SJCRH30 (cell line): ENCODE data around the gene NPHP3. TPM values are rescaled to one million over a fixed set of nuclear protein-coding genes. Genes with fewer than 3 reads are reported as not detected.
"Not testable (repeated sequence)": the region's sequence is repeated elsewhere in the genome, so short reads cannot be mapped to it uniquely, and the experiment has no call there.

Experiments
- DNase-seq, 2 experiments: peaks; one replicate each; pipeline ENCODE4 v3.0.0-alpha.2; 2015 to 2020
- H3K27ac ChIP-seq: fragments of 250-450 bp; sonication (Bioruptor Pico); 2 replicates; pipeline ENCODE4 v1.5.1; 2020; ENCODE audit warnings: mild to moderate bottlenecking, moderate library complexity
- H3K27me3 ChIP-seq: fragments of 250-450 bp; sonication (Bioruptor Pico); 2 replicates; pipeline ENCODE4 v1.5.1; 2020; ENCODE audit warnings: mild to moderate bottlenecking, moderate library complexity
- H3K36me3 ChIP-seq: fragments of 250-450 bp; sonication (Bioruptor Pico); 2 replicates; pipeline ENCODE4 v1.5.1; 2020; ENCODE audit warnings: mild to moderate bottlenecking, moderate library complexity
- H3K4me1 ChIP-seq: fragments of 250-450 bp; sonication (Bioruptor Pico); 2 replicates; pipeline ENCODE4 v1.5.1; 2020; ENCODE audit warnings: mild to moderate bottlenecking, moderate library complexity
- H3K4me3 ChIP-seq: fragments of 250-450 bp; sonication (Bioruptor Pico); 2 replicates; pipeline ENCODE4 v1.5.1; 2020; ENCODE audit warnings: mild to moderate bottlenecking, moderate library complexity
- H3K9me3 ChIP-seq: fragments of 250-450 bp; sonication (Bioruptor Pico); replicated peaks from 2 replicates; pipeline ENCODE4 v1.5.1; 2020; ENCODE audit warnings: mild to moderate bottlenecking, moderate library complexity
- total RNA-seq: library from RNA; depleted of rRNA; stranded (reverse); fragments of >200 nt; shearing (Covaris generic); gene quantifications from 2 replicates; pipeline ENCODE4 v1.2.3, GENCODE V29; 2014; rRNA removed

NPHP3 gene, protein sequence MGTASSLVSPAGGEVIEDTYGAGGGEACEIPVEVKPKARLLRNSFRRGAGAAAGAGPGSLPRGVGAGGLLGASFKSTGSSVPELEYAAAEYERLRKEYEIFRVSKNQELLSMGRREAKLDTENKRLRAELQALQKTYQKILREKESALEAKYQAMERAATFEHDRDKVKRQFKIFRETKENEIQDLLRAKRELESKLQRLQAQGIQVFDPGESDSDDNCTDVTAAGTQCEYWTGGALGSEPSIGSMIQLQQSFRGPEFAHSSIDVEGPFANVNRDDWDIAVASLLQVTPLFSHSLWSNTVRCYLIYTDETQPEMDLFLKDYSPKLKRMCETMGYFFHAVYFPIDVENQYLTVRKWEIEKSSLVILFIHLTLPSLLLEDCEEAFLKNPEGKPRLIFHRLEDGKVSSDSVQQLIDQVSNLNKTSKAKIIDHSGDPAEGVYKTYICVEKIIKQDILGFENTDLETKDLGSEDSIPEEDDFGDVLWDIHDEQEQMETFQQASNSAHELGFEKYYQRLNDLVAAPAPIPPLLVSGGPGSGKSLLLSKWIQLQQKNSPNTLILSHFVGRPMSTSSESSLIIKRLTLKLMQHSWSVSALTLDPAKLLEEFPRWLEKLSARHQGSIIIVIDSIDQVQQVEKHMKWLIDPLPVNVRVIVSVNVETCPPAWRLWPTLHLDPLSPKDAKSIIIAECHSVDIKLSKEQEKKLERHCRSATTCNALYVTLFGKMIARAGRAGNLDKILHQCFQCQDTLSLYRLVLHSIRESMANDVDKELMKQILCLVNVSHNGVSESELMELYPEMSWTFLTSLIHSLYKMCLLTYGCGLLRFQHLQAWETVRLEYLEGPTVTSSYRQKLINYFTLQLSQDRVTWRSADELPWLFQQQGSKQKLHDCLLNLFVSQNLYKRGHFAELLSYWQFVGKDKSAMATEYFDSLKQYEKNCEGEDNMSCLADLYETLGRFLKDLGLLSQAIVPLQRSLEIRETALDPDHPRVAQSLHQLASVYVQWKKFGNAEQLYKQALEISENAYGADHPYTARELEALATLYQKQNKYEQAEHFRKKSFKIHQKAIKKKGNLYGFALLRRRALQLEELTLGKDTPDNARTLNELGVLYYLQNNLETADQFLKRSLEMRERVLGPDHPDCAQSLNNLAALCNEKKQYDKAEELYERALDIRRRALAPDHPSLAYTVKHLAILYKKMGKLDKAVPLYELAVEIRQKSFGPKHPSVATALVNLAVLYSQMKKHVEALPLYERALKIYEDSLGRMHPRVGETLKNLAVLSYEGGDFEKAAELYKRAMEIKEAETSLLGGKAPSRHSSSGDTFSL (N-terminal part only)
- total RNA-seq, result 18.9 and 28.5 TPM in 2 replicates

DNA sequence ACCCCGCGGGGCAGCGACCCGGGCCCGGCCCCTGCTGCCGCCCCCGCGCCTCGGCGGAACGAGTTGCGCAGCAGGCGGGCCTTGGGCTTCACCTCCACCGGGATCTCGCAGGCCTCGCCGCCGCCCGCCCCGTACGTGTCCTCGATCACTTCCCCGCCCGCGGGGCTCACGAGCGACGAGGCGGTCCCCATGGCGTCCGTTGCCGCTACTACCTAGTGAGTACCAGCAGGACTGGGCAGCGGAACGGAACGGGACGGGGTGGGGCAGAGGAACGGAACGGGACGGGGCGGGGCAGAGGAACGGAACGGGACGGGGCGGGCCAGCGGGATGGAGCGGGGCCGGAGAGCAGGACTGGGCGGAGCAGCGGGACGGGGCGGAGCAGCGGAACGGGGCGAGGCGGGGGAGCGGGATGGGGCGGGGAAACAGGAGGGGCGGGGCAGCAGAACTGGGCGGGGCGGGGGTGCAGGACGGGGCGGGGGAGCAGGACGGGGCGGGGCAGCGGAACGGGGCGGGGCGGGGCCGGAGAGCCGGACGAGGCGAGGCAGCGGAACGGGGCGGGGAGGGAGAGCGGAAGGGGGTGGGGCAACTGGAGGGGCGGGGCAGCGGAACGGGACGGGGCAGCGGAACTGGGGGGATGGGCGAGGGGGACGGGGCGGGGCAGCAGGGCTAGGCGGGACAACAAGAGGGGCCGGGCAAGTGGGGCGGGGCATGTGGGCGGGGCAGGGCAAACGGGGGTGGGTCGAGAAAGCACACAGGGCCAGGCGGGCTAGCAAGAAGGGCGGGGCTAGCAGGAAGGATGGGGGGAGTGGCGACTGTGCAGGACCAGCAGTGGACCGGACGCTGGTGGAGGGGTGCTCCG, at the start of gene NPHP3:
NPHP3 (minus strand) TSS at position 245 of the 859 bp plus-strand sequence; CDS start at position 191, 54 bp downstream.
- Histone ChIP-seq H3K4me1 (peaks cover 14% of the 10 kb centered on the region), H3K27ac (peak within 1 kb of the TSS; percentile 74), H3K36me3 (peaks cover 8% of the 10 kb centered on the region; the same call in 1 of the 2 replicates), H3K27me3 (no peaks in the 10 kb centered on the region), H3K4me3 (peak within 1 kb of the TSS; percentile 95), H3K9me3 (no peaks in the 10 kb centered on the region)
- DNase-seq, result peak; percentile 97 to 99

DNA sequence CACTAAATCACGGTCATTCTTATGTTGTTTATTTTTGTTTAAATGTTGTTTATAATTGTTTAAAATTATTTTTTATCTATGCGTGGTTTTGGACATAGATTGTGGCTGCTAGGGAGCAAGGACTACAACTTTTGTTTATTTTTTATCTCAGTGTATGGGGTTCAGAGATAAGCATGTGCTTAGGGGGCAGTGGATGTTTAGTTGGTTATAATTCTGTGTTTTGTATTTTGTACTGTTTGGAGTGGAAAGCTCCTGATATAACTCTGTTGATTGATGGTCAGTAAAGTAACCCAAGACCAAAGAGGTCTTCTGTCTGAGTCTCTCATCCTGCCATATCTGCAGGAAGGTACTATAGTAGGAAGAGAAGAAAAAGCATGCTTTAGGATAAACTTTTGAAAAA, 36.5 kb upstream of the NPHP3 start:
- DNase-seq, result no peak
- Histone ChIP-seq H3K9me3 (no peaks in the 10 kb centered on the region), H3K4me3 (no peak overlapping the region), H3K27me3 (no peaks in the 10 kb centered on the region), H3K4me1 (peaks cover 12% of the 10 kb centered on the region; the same call in 1 of the 2 replicates), H3K36me3 (no peaks in the 10 kb centered on the region), H3K27ac (no peak overlapping the region)

DNA sequence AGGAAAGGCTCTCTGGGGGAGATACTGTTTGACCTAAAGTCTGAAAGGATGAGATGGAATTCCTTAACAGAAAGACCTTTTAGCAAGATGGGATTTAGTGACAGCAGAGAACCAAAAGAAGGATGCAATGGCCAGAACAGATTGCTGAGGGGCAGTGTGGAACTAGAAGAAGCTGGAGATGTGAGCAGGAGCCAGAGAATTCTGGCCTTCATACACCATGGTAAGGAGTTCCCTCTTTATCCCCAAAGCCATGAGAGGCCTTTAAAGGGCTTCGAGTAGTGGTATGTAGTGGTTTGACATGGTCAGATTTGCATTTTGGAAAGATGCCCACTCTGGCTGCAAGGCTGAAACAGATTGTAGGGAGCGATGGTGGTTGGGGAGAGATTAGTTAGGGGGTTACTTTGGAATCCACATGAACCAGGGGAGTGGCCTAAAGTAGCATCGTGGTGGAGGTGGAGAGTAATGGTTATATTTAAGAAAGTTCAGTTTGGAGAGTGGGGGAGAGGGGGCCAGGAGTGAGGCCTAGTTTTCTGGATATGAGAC, 34.0 kb upstream of the NPHP3 start:
- H3K4me3 ChIP-seq, result no peak overlapping the region
- peak; percentile 69 to 79 for DNase-seq
- H3K4me1 ChIP-seq, result peaks cover 12% of the 10 kb centered on the region; the same call in 1 of the 2 replicates
- no peaks in the 10 kb centered on the region for H3K27me3 ChIP-seq
- no peaks in the 10 kb centered on the region for H3K36me3 ChIP-seq
- H3K9me3 ChIP-seq, result no peaks in the 10 kb centered on the region
- H3K27ac ChIP-seq, result no peak overlapping the region

DNA sequence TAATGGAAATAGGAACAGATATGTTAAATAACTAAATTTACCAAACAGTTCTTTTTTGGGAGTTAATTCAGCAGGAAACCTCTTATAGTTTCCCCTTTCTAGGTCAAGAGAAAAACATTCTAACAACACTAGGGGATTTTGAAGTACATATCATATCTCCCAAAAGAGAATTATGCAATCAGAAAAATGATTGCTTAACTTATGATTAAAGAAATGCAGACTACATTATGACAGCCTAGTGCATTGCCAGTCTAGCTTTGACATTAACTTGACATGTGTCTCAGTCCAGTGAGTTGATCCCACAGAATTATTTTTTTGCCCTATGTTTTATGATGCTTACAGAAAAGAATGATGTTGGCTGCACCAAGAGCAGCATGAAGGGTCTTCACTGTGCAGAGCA, 31.7 kb upstream of the NPHP3 start:
- H3K27ac ChIP-seq, result no peak overlapping the region
- no peak for DNase-seq
- no peaks in the 10 kb centered on the region for H3K27me3 ChIP-seq
- peaks cover 14% of the 10 kb centered on the region; the same call in 1 of the 2 replicates for H3K4me1 ChIP-seq
- no peaks in the 10 kb centered on the region for H3K36me3 ChIP-seq
- H3K4me3 ChIP-seq, result no peak overlapping the region
- no peaks in the 10 kb centered on the region for H3K9me3 ChIP-seq

DNA sequence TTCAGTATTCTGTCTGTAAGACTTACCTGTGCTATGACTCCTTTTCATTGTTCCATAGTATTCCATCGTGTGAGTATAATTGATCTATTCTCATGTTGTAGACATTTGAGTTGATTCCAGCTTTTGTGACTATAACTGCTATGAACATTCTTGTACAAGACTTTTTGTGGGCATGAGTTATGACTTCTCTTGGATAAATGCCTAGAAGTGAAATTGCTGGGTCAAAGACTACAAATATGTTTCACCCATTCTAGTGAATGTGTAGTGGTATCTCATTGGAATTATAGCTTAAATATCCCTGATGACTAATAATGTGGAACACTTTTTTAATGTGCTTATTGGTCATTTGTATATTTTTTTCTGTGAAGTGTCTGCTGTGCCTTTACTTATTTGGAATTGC, 27.6 kb upstream of the NPHP3 start:
- Histone ChIP-seq H3K36me3 (no peaks in the 10 kb centered on the region), H3K27ac (no peak overlapping the region), H3K9me3 (no peaks in the 10 kb centered on the region), H3K4me3 (no peak overlapping the region), H3K27me3 (no peaks in the 10 kb centered on the region), H3K4me1 (peaks cover 3% of the 10 kb centered on the region; the same call in 1 of the 2 replicates)
- no peak for DNase-seq

DNA sequence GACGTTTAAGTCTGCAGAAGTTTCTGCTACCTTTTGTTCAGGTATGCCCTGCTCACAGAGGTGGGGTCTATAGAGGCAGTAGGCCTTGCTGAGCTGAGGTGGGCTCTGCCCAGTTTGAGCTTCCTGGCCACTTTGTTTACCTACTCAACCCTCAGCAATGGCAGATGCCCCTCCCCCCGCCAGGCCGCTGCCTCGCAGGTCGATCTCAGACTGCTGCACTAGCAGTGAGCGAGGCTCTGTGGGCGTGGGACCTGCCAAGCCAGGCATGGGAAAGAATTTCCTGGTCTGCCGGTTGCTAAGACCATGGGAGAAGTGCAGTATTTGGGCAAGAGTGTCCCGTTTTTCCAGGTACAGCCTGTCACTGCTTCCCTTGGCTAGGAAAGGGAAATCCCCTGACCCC, 24.5 kb upstream of the NPHP3 start:
- not testable (repeated sequence) for H3K9me3 ChIP-seq, DNase-seq, H3K27me3 ChIP-seq

DNA sequence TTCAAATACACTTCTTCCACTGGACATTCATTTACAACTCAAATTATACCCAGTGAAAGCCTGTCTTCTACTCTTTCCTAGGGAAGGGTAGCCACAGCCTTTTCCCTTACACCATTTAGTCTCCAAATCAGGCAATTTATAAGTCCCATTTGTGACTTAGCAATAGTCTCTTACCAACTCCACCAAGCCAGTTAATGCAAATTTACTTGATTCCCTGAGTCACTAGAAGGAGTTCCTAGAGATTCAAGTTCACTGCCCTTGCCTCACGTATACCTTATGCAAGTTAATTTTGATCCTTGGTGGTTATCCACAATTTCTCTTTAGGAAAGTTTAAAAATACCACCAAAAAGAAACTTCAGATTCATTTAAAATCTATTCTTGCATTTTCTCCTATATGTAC, 16.1 kb upstream of the NPHP3 start:
- Histone ChIP-seq H3K4me1 (no peaks in the 10 kb centered on the region), H3K9me3 (no peaks in the 10 kb centered on the region), H3K4me3 (no peak overlapping the region), H3K27ac (no peak overlapping the region), H3K27me3 (no peaks in the 10 kb centered on the region), H3K36me3 (no peaks in the 10 kb centered on the region)
- DNase-seq, result no peak

More for the DNA sequence above, 24.5 kb upstream of the NPHP3 start:
- not testable (repeated sequence) for H3K4me3 ChIP-seq, H3K27ac ChIP-seq, H3K4me1 ChIP-seq, H3K36me3 ChIP-seq

DNA sequence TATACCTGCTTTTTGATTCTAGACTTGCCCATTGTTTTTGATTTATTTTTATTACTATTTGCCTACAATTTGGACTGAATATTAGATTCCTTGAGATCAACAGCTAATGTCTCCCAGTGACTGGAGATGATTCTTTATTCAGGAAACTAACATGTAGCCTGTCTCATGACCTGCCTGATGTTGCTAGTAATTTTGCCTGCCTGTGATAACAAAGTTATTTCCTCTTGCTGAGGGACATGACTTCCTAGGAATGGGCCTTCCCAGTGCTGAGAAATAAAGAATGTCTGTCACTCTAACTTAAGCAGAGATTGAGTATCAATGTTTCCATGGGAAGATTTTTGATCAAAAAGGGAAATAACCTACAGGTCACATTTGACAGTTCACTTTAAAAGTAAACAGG, 13.4 kb upstream of the NPHP3 start:
- Histone ChIP-seq H3K4me1 (no peaks in the 10 kb centered on the region), H3K4me3 (no peak overlapping the region), H3K27ac (no peak overlapping the region), H3K9me3 (no peaks in the 10 kb centered on the region), H3K27me3 (no peaks in the 10 kb centered on the region), H3K36me3 (no peaks in the 10 kb centered on the region)
- DNase-seq, result no peak

DNA sequence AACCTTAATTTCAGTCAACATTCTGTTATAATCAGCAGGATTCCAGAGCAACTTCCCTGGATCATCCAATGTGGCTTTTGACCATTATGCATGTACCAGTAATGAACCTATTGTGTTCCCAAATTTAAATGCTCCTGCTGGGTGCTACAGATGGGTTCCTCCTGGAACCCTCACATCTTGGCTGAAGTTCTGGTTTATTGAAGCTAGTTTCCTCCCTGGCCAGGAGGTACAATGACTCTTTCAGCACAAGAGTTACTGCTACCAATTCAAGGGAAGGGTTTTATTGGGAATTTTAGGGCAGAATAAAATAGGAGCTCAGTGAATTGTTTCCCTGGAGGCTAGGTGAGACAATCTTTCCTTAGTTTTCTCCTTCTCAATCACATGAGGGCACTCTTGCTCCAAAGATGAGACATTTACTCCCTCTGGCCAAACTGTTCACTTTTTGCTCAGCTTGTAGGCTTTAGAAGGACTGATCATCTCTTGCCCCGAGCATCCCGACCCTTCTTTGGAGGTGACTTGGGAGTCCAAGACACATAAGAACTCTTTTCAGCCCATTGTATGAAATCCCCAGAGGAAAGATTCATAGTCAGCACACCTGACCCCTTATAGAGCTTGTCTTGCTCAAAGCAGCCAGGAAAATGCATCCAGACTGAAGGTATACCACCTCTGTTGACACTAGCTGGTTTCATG, 8.8 kb upstream of the NPHP3 start:
- Histone ChIP-seq H3K27ac (no peak overlapping the region), H3K27me3 (no peaks in the 10 kb centered on the region), H3K36me3 (no peaks in the 10 kb centered on the region), H3K4me1 (no peaks in the 10 kb centered on the region), H3K4me3 (no peak overlapping the region), H3K9me3 (no peaks in the 10 kb centered on the region)
- peak; percentile 51 to 87 for DNase-seq

DNA sequence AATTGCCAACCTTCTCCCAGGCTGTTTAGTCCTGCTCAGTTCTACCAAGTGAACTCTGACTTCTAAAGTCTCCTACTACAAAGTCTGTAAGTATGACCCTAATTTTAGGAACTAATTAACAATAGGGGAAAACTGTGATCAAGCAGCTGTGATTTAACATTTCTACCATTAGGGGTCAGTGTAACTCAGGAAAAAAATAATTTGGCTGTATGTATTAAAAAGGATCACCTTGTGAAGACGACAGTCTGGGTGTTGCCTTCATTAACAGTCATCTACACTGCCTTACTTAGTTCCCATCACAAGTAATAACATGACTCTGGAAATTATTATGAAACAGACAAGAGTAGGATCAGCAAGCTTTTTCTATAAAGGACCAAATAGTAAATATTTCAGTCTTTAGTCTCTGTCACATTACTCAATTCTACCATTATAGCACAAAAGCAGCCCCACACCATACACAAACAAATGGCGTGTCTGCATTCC, 4.2 kb upstream of the NPHP3 start:
- H3K27me3 ChIP-seq, result no peaks in the 10 kb centered on the region
- peak in 1 of 2 experiments; percentile 76 for DNase-seq
- H3K36me3 ChIP-seq, result no peaks in the 10 kb centered on the region
- H3K27ac ChIP-seq, result no peak overlapping the region
- H3K9me3 ChIP-seq, result no peaks in the 10 kb centered on the region
- H3K4me1 ChIP-seq, result peaks cover 6% of the 10 kb centered on the region
- no peak overlapping the region for H3K4me3 ChIP-seq

DNA sequence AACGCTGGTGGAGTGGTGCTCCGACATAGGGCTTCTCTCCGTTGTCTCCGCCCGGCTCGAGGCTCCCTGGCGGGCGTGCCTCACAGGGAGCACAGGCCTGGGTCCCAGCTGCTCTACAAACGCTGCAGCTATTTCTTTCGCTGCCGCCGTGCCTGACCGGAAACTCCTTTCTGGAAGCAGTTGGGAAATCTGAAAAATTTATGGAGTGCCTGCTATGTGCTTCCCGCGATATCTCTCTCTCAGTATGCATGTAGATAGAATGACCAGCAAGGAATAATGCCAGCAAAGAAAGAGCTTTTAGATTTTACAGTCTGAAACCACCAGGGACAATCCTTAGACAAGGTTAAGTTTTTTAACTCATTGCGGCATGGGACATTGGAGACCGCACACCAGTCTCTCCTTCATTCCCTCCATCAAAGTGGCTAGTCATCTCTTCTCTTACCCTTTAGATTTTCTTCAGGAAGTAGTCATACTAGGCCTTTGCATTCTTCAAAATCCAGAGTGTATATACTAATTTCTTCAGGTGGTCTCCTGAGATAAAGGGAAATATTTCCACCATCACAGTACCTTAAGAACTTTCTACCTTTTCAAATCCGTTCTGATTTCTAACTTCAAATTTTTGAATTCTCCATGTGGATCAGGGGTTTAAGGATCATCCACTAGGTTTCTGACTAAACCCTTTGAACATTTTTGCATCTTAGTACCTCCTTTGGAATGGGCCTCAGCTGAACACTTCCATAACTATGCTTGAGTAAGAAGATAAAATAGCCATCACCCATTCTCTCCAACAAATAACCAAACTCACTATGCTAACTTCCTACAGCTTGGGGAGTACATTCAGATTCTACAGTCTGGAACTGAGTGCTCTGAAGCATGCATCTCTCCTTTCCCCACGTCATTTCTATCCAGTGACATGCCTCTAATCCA, 1.1 kb upstream of the NPHP3 start:
- H3K27ac ChIP-seq, result peak overlapping the region; percentile 74
- H3K4me1 ChIP-seq, result peaks cover 14% of the 10 kb centered on the region
- H3K4me3 ChIP-seq, result peak overlapping the region; percentile 95
- H3K9me3 ChIP-seq, result no peaks in the 10 kb centered on the region
- peaks cover 5% of the 10 kb centered on the region; the same call in 1 of the 2 replicates for H3K36me3 ChIP-seq
- no peaks in the 10 kb centered on the region for H3K27me3 ChIP-seq
- DNase-seq, result no peak
